GM23248 (cell line): ENCODE measurements around the gene DLX3.

Experiments used
- EZH2 ChIP-seq: fragments of 200-600 bp; sonication (generic); IDR thresholded peaks from 2 replicates; pipeline ENCODE4 v1.6.1; 2018; ENCODE audit warnings: antibody characterized with exemption, mild to moderate bottlenecking; ENCODE audit not compliant: insufficient read depth, poor library complexity, severe bottlenecking
- EZH2phosphoT487 ChIP-seq: fragments of 200-600 bp; sonication (generic); IDR thresholded peaks from 2 replicates; pipeline ENCODE4 v1.6.1; 2018; ENCODE audit warnings: antibody characterized with exemption, moderate library complexity, mild to moderate bottlenecking, low read depth; ENCODE audit not compliant: insufficient read depth

GRCh38 chr17:49991409-49991808 lies 3.6 kb downstream of the DLX3 start:
- TF ChIP-seq EZH2 (no peak), EZH2phosphoT487 (no peak)
